ENCODE data around the gene GARIN5B.
"Not testable (repeated sequence)": the region's sequence is repeated elsewhere in the genome, so short reads cannot be mapped to it uniquely, and the experiment has no call there.

GARIN5B gene

GRCh38 chr19:55362990-55363716 is at the start of gene GARIN5B:
TSS of gene GARIN5B (minus strand) at chr19:55363260. CDS start at chr19:55363066, 194 bp downstream.
- H3K4me3 ChIP-seq (replicated peaks in 1 of 2; ENCODE audit: low read depth in 2 of 2, low read length in 2 of 2): no peak within 1 kb of the TSS
- no peak for DNase-seq (ENCODE audit: low read depth in 2 of 2)
- TF ChIP-seq CTCF (IDR thresholded peaks at IDR 0.05; ENCODE audit: low read depth, low read length): no peak

- TF ChIP-seq CTCF (IDR thresholded peaks at IDR 0.05; ENCODE audit: low read depth, low read length): no peak
- no peak overlapping the region for H3K4me3 ChIP-seq (replicated peaks in 1 of 2; ENCODE audit: low read depth in 2 of 2, low read length in 2 of 2)
These were observed 47.1 kb upstream of the GARIN5B start for GRCh38 chr19:55410168-55410567.

GRCh38 chr19:55409179-55409578 is 46.1 kb upstream of the GARIN5B start:
- not testable (repeated sequence) for DNase-seq (ENCODE audit: low read depth in 2 of 2)

More at GRCh38 chr19:55410168-55410567, 47.1 kb upstream of the GARIN5B start:
- DNase-seq (ENCODE audit: low read depth in 2 of 2): no peak

GRCh38 chr19:55408533-55408872 is 45.4 kb upstream of the GARIN5B start:
- TF ChIP-seq CTCF (IDR thresholded peaks at IDR 0.05; ENCODE audit: low read depth, low read length): no peak
- no peak for DNase-seq (ENCODE audit: low read depth in 2 of 2)
- H3K4me3 ChIP-seq (replicated peaks in 1 of 2; ENCODE audit: low read depth in 2 of 2, low read length in 2 of 2): peak overlapping the region; percentile 42 to 48

More at GRCh38 chr19:55409179-55409578, 46.1 kb upstream of the GARIN5B start:
- H3K4me3 ChIP-seq (replicated peaks in 1 of 2; ENCODE audit: low read depth in 2 of 2, low read length in 2 of 2): not testable (repeated sequence)

GRCh38 chr19:55407800-55408532 is 44.9 kb upstream of the GARIN5B start:
- no peak for TF ChIP-seq CTCF (IDR thresholded peaks at IDR 0.05; ENCODE audit: low read depth, low read length)
- peak overlapping the region; percentile 44 to 88 for H3K4me3 ChIP-seq (replicated peaks in 1 of 2; ENCODE audit: low read depth in 2 of 2, low read length in 2 of 2)
- DNase-seq (ENCODE audit: low read depth in 2 of 2): peak; percentile 100

GRCh38 chr19:55407550-55407799 is 44.4 kb upstream of the GARIN5B start, which contains the start of gene UBE2S:
TSS of gene UBE2S (minus strand) at chr19:55407788. CDS start at chr19:55407589, 199 bp downstream.
- peak within 1 kb of the TSS; percentile 77 to 88 for H3K4me3 ChIP-seq (replicated peaks in 1 of 2; ENCODE audit: low read depth in 2 of 2, low read length in 2 of 2)
- not testable (repeated sequence) for DNase-seq (ENCODE audit: low read depth in 2 of 2)

GRCh38 chr19:55406826-55407549 is 43.9 kb upstream of the GARIN5B start:
- TF ChIP-seq CTCF (IDR thresholded peaks at IDR 0.05; ENCODE audit: low read depth, low read length): no peak
- H3K4me3 ChIP-seq (replicated peaks in 1 of 2; ENCODE audit: low read depth in 2 of 2, low read length in 2 of 2): peak overlapping the region; percentile 77 to 88
- DNase-seq (ENCODE audit: low read depth in 2 of 2): peak; percentile 43 to 50
